ELR (cell line): ENCODE results near the gene HRC.
A peak's percentile ranks its signal among the peaks of the same experiment; 100 is the strongest.
"Not testable (repeated sequence)": the region's sequence is repeated elsewhere in the genome, so short reads cannot be mapped to it uniquely, and the experiment has no call there.

Experiments
- DNase-seq: peaks from one replicate; pipeline ENCODE4 v3.0.0-alpha.2; 2015; ENCODE audit warnings: low read depth

The HRC gene

DNA sequence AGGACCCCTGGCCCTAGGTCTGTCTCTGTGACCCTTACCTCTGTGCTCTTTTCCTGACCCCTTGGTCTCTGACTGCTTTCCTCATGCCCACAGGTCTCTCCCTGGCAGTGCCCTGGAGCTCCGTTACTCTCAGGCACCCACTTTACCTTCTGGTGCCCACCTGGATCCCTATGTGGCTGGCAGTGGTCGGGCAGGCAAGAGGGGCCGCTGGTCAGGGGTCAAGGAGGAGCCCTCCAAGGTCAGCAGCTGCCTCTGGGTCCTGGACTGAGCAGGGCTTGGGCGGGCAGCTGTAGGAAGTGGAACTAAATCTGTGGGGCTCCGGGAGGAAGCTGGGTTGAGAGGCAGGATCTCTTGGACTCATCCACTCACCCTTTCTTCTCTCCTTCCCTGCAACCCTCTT is 19.5 kb downstream of the HRC start:
- no peak for DNase-seq

GRCh38 chr19:49133621-49134454 is 21.4 kb downstream of the HRC start:
- DNase-seq: peak; percentile 43

- no peak for DNase-seq
Measured at GRCh38 chr19:49132974-49133609, 22.1 kb downstream of the HRC start.

DNA sequence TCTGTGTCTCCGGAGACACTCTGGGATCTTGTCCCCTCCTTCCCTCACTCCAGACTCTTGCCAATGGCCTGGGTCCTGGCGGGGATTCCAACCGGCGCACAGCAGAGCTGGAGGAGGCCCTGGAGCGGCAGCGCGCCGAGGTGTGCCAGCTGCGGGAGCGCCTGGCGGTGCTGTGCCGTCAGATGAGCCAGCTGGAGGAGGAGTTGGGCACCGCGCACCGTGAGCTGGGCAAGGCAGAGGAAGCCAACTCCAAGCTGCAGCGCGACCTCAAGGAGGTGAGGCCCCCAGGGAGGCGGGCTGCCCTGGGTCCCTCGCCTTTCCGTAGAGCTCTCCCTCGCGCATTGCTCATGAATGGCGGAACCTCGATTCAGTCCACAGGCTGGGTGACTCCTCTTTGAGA is 24.9 kb downstream of the HRC start:
- DNase-seq: no peak

DNA sequence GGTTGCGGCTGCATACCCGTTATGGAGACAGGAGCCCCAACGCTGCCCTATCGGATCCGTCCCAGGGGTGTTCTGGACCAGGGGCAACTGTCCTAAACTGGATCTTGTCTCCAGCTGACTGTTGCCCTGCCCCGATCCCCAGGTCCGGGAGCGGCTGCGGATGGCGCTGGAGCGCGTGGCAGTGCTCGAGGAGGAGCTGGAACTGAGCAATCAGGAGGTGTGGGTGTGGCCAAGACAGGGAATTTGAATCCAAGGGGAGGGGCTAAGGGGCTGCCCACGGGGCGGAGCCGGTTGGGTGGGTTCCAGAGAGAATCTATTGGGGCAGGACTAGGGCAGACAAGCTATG is 26.0 kb downstream of the HRC start:
- DNase-seq: no peak

DNA sequence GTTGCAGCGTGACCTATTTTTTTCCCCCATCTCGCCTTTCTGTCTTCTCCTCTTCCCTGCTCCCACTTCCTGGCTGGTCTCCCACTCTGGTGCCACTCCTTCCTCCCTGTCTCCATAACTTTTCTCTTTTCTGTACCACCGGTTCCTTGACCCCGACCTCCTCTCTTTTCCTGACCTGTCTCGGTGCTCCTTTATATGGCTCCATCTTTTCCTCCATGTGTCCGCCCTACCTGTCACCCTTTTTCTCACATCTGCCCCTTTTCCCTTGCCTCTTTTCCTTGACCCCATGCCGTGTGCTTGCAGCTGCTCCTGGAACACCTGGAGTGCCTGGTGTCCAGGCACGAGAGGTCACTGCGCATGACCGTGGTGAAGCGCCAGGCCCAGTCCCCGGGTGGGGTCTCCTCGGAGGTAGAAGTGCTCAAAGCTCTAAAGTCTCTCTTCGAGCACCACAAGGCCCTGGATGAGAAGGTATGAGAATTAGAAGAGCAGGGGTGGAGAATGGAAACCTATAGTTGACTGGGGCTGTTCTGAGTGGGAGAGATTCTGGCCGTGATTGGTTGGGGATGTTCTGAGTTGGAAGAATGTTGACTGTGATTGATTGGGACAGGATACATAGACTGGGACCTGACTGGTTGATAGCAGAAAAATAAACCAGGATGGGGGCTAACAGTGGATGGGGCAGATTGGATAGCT is 26.5 kb downstream of the HRC start:
- no peak for DNase-seq

DNA sequence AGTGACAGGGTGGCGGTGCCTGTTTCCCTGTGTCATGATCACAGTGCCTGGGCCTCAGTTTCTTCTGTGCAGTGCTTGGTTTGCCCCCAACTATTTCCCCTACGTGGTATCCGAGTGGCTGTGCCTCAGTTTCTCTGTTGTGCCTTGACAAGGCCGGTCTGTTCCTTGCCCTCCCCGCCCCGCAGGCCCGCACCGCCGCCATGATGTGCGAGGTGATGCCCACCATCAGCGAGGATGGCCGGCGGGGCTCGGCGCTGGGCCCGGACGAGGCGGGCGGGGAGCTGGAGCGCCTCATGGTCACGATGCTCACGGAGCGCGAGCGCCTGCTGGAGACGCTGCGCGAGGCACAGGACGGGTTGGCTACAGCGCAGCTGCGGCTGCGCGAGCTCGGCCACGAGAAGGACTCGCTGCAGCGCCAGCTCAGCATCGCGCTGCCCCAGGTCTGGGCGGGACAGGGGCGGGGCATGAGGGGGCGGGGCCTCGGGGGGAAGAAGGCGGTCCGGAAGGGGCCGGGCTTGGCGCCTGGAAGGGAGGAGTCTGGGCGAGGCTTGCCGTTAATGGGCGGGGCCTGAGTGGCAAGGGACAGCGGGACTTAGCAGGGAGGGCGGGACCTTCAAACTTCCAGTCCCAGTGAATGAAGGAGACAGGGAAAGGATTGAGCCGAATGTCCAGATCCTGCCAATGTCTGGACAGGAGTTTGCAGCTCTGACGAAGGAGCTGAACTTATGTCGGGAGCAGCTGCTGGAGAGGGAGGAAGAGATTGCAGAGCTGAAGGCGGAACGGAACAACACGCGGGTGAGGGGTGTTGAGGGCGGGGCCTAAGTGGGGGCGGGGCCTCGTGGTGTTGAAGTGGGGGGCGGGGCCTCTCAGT is 27.3 kb downstream of the HRC start:
- peak; percentile 97 for DNase-seq

DNA sequence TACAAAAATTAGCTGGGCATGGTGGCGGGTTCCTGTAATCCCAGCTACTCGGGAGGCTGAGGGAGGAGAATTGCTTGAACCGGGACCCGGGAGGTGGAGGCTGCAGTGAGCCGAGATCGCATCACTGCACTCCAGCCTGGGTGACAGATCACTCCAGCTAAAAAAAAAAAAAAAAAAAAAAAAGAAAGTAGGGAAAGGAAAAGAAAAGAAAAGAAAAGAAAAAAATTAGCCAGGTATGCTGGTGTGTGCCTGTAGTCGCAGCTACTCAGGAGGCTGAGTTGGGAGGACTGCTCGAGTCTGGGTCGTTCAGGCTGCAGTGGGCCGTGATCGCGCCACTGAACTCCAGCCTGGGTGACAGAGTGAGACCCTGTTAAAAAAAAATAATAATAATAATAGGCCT is 28.0 kb downstream of the HRC start:
- not testable (repeated sequence) for DNase-seq

- DNase-seq: no peak
Measured at GRCh38 chr19:49126575-49126974, 28.6 kb downstream of the HRC start.

DNA sequence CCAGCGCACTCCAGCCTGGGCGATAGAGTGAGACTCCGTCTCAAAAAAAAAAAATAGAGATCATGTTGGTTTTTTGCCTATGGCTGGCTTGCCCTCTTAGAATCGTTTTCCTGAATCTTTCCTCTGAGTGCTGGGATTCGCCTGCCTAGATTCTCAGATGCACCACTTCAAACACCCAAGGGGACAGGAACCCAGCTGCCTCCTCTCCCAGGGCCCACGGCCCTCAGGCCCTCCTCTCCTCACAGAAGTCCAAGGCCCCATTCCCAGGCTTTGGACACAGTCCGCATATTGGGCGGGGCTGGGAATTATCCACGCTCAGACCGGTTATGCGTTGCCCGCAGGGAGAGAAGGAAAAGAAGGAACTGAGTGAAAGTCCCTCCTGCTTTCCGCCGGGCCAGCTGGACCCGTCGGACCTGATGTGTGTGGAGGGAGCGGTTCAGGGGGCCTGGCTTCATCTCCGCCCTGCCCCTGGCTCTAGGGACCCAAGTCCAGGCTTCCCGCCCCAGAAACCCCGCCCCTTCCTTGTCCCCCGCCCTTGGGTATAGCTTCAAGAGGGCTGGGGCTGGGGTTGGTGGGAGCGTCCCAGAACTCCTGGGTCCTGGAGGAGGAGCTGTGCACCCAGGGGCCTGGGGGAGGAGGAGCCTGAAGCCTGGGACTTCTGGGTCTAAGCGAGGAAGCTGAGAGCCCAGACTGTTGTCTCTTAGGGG is 30.0 kb downstream of the HRC start:
- no peak for DNase-seq

DNA sequence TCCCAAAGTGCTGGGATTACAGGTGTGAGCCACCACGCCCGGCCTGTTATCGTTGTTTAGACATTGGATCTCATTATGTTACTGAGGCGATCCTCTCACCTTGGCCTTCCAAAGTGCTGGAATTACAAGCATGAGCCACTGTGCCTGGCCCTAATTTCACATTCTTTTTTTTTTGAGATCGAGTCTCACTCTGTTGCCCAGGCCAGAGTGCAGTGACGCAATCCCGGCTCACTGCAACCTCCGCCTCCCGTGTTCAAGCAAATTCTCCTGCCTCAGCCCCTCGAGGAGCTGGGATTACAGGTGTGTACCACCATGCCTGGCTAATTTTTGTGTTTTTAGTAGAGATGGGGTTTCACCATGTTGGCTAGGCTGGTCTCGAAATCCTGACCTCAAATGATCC is 31.9 kb downstream of the HRC start:
- not testable (repeated sequence) for DNase-seq

GRCh38 chr19:49121841-49122240 is 33.4 kb downstream of the HRC start:
- not testable (repeated sequence) for DNase-seq

GRCh38 chr19:49120868-49121267 is 34.3 kb downstream of the HRC start:
- DNase-seq: no peak

DNA sequence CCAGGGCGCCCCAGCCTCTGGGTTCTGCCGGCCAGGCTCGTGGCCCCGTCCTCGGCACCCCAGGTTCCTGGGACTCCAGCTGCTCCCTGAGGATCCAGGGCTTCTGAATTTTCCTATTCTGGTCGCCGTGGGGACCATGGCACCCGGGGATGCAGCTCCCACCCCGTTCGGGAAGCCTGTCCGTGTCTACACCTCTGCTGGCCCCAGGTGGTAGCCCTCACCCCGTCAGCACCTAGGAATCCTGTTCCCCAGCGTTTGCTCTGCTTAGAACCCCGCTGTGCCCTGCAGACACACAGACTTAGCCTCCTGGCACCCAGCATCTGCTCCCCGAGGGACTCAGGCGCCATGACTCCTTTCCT is 34.9 kb downstream of the HRC start:
- no peak for DNase-seq

DNA sequence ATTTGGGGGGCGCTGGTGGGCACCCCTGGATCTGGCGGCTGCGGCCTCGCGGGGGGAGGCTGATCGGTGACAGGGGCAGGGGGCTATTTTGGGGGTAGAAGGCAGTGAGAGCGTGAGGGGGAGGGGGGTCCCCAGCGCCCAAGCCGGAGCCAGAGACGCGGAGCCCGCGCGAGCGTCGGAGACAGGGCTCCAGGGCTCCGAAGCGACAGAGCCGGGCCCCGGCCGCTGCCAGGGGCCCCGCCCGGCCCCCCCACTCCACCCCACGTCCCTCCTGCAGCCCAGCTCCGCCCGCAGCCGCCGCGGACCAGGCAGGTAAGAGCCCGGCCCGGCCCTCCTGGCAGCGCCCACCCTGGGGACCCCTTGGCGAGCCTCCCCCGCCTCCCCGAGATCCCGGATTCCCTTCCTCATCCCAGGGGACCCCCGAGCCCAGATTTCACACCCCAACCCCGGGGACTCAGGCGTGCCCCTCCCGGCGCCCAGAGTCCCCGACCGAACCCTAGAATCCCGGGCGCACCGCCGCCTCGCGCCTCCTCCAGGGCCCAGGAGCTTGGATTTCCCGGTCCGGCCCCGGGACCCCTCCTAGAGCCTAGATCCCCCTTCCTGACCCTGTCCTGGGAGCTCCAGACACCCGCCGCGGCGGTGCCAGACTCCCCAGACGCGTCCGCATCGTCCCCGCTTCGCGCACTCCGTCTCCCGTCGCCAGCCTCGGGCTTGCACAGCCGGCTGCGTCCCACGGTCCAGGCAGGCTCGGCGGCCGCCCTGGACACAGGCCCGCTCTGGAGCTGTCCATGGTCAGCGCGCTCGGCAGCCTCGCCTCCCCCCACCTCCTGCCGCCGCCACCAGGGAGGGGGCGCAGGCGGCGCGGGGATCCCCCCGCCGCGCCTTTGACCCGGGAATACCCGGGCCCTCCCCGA is 35.5 kb downstream of the HRC start, which contains the start of gene PPFIA3:
PPFIA3 (plus strand) TSS at position 134 of the 914 bp plus-strand sequence. CDS start 8,330 bp downstream, outside the sequence.
- peak; percentile 67 for DNase-seq

GRCh38 chr19:49118565-49119410 is 36.4 kb downstream of the HRC start, which contains the start of gene C19orf73:
C19orf73 (minus strand) TSS chr19:49119143; CDS start chr19:49119022, 121 bp downstream.
- DNase-seq: peak; percentile 93

- no peak for DNase-seq
Measured at GRCh38 chr19:49117677-49118564, 37.3 kb downstream of the HRC start.

DNA sequence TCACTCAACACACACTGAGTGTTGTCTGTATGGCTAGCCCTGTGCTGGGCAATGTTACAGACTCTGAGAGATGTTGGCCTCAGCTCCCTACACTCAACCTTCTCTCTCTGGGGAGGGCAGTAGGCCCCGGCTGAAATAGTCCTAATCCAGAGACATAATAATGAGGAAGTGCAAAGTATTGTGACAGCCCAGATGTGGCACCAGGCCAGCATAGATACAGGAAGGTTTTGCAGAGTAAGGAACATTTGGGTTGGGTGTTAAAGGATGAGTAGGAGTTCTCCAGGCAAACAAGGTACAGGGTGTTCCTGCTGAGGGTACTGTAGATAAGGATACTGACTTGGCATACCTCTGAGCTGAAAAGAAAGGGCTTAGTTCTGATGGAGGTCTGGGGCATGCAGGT is 38.7 kb downstream of the HRC start:
- no peak for DNase-seq
